BE2C (cell line): ENCODE results near the gene TFEB.

Experiments used
- DNase-seq: peaks from one replicate; pipeline ENCODE4 v3.0.0-alpha.2; 2020
- H3K27me3 ChIP-seq: fragments of 250-450 bp; sonication (Bioruptor Pico); 2 replicates; pipeline ENCODE4 v1.5.1; 2020; ENCODE audit warnings: mild to moderate bottlenecking
- H3K36me3 ChIP-seq: fragments of 250-450 bp; sonication (Bioruptor Pico); 2 replicates; pipeline ENCODE4 v1.5.1; 2020; ENCODE audit warnings: mild to moderate bottlenecking
- H3K4me1 ChIP-seq: fragments of 250-450 bp; sonication (Bioruptor Pico); 2 replicates; pipeline ENCODE4 v1.5.1; 2020
- H3K4me3 ChIP-seq: 2 replicates; pipeline ENCODE4 v1.5.1; 2011; ENCODE audit warnings: low read depth, low read length
- H3K9me3 ChIP-seq: fragments of 250-450 bp; sonication (Bioruptor Pico); 2 replicates; pipeline ENCODE4 v1.5.1; 2020
- TF ChIP-seq, protein P1 (sequence below): IDR thresholded peaks from 2 replicates; pipeline ENCODE4 v1.5.1; 2012; ENCODE audit warnings: mild to moderate bottlenecking, low read depth, low read length

Gene TFEB

DNA sequence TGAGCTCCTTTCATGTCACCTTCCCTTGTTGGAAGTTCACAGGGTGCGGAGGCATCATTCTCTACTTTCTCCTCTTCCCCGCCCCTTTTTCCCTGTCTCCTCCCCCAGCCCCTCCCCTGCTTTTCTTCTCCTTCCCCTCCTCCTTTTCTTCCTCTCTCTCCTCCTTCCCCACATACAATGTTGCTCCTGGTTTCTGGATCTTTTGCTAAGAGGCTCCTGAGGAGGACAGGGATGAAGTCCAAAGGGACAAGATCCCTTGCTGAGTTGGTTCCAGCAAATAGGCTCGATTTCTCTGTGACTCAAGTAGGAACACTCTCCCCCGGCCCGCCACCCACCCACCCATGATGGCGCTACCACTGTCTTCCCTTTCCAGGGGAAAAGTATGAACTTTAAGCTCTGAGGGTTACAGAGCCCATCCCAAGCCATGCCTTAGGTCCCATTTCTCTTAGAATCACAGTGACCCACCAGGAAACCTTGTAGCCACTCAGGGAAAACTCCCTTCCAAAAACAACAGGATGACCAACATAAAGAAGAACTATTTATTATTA lies 852 bp upstream of the TFEB start:
- Histone ChIP-seq H3K9me3 (no peaks in the 10 kb centered on the region), H3K36me3 (no peaks in the 10 kb centered on the region), H3K4me3 (no peak overlapping the region), H3K4me1 (peaks cover 11% of the 10 kb centered on the region), H3K27me3 (no peaks in the 10 kb centered on the region)
- no peak for DNase-seq
- TF ChIP-seq, protein P1, sequence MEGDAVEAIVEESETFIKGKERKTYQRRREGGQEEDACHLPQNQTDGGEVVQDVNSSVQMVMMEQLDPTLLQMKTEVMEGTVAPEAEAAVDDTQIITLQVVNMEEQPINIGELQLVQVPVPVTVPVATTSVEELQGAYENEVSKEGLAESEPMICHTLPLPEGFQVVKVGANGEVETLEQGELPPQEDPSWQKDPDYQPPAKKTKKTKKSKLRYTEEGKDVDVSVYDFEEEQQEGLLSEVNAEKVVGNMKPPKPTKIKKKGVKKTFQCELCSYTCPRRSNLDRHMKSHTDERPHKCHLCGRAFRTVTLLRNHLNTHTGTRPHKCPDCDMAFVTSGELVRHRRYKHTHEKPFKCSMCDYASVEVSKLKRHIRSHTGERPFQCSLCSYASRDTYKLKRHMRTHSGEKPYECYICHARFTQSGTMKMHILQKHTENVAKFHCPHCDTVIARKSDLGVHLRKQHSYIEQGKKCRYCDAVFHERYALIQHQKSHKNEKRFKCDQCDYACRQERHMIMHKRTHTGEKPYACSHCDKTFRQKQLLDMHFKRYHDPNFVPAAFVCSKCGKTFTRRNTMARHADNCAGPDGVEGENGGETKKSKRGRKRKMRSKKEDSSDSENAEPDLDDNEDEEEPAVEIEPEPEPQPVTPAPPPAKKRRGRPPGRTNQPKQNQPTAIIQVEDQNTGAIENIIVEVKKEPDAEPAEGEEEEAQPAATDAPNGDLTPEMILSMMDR: no peak

- DNase-seq: peak; percentile 84
- H3K4me1 ChIP-seq: peaks cover 21% of the 10 kb centered on the region
Measured at GRCh38 chr6:41734666-41735426, 562 bp downstream of the TFEB start.

GRCh38 chr6:41733707-41734665 lies 1.4 kb downstream of the TFEB start:
- H3K36me3 ChIP-seq: no peaks in the 10 kb centered on the region
- no peaks in the 10 kb centered on the region for H3K27me3 ChIP-seq
- TF ChIP-seq, protein P1: no peak
- H3K4me3 ChIP-seq: peak overlapping the region; percentile 70
- H3K9me3 ChIP-seq: no peaks in the 10 kb centered on the region
- H3K4me1 ChIP-seq: peaks cover 21% of the 10 kb centered on the region
- DNase-seq: peak; percentile 84

More at GRCh38 chr6:41734666-41735426, 562 bp downstream of the TFEB start:
- H3K27me3 ChIP-seq: no peaks in the 10 kb centered on the region
- no peaks in the 10 kb centered on the region for H3K9me3 ChIP-seq
- H3K4me3 ChIP-seq: peak overlapping the region; percentile 70
- no peaks in the 10 kb centered on the region for H3K36me3 ChIP-seq
- TF ChIP-seq, protein P1: no peak

GRCh38 chr6:41733360-41733706 lies 2.1 kb downstream of the TFEB start:
- TF ChIP-seq, protein P1: no peak
- H3K4me3 ChIP-seq: peak overlapping the region; percentile 70
- no peaks in the 10 kb centered on the region for H3K9me3 ChIP-seq
- no peaks in the 10 kb centered on the region for H3K27me3 ChIP-seq
- DNase-seq: no peak
- H3K4me1 ChIP-seq: peaks cover 21% of the 10 kb centered on the region
- H3K36me3 ChIP-seq: no peaks in the 10 kb centered on the region

DNA sequence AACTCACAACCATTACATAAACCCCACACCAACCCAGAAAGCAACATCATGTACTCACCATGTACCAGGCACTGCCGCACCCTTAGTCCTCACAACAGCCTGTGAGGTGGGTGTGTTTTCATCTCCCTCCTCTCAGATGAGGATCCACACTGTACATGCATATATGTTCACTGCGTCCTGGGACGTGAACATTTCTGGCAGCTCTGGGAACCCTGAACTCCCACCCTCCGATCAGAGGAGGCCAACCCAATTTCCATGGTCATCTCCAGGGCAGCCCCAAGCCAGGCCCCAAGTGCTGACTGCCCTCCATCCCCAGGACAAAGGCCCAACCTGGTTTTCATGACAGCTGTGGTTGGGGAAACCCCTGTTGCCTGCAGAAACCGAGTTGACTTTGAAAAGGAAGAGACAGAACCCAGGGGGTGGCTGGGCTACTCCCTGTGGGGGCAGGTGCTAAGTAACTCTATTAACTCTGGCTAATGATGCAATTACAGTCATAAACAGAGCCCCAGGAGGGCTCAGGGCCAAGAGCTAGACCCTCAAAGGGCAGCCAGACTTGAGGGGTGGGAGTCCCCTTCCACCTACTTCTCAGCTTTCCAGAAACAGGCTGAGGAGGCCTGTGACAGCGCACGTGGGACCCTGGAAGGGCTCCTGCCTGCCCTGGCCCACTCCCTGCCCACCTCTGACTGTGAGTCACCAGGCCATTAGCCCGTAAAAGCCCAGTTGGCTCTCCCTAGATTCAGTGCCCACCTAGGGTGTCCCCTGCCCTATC lies 2.6 kb downstream of the TFEB start:
- no peaks in the 10 kb centered on the region for H3K9me3 ChIP-seq
- H3K4me3 ChIP-seq: peak overlapping the region; percentile 70
- H3K4me1 ChIP-seq: peaks cover 21% of the 10 kb centered on the region
- peak; percentile 29 for DNase-seq
- no peaks in the 10 kb centered on the region for H3K36me3 ChIP-seq
- H3K27me3 ChIP-seq: no peaks in the 10 kb centered on the region
- TF ChIP-seq, protein P1: no peak
